CD14-positive monocyte (primary cell): ENCODE results near the gene PCDH7. TPM values are rescaled to one million over a fixed set of nuclear protein-coding genes. Genes with fewer than 3 reads are reported as not detected.

ENCODE experiments used
- DNase-seq, 3 donors: peaks; one replicate each; pipeline ENCODE4 v3.0.0-alpha.2; 2011 to 2022
- H2AFZ ChIP-seq: 2 replicates; pipeline ENCODE4 v1.6.0; 2012; ENCODE audit warnings: mild to moderate bottlenecking, low read depth, low read length, inconsistent platforms; ENCODE audit not compliant: insufficient read depth, poor library complexity, severe bottlenecking
- H3K27ac ChIP-seq, 2 donors: 1 replicate in 1 of 2; 2 replicates in 1 of 2; pipeline ENCODE4 v1.5.1; 2012 to 2013; ENCODE audit warnings: low read length in 2 of 2, control low read depth in 1 of 2, inconsistent platforms in 1 of 2, low read depth in 1 of 2, mild to moderate bottlenecking in 1 of 2
- H3K27me3 ChIP-seq, 2 donors: one replicate each; pipeline versions ENCODE4 v1.6.0 to v1.6.1; 2011 to 2013; ENCODE audit warnings: low read length in 2 of 2; ENCODE audit not compliant: control insufficient read depth in 2 of 2, insufficient read depth in 2 of 2
- H3K36me3 ChIP-seq, 2 donors: replicated peaks in 1 of 2; 1 replicate in 1 of 2; 2 replicates in 1 of 2; pipeline versions ENCODE4 v1.5.1 to v1.6.1; 2012 to 2013; ENCODE audit warnings: low read length in 2 of 2, control low read depth in 1 of 2, inconsistent platforms in 1 of 2, mild to moderate bottlenecking in 1 of 2; ENCODE audit not compliant: insufficient read depth in 2 of 2, control insufficient read depth in 1 of 2
- H3K4me1 ChIP-seq, 2 donors: 1 replicate in 1 of 2; 2 replicates in 1 of 2; pipeline versions ENCODE4 v1.5.1 to v1.6.1; 2012 to 2013; ENCODE audit warnings: low read length in 2 of 2, control low read depth in 1 of 2, inconsistent platforms in 1 of 2, mild to moderate bottlenecking in 1 of 2, moderate library complexity in 1 of 2; ENCODE audit not compliant: insufficient read depth in 2 of 2, control insufficient read depth in 1 of 2
- H3K4me2 ChIP-seq: replicated peaks from 2 replicates; pipeline ENCODE3; 2012; ENCODE audit warnings: low read length, moderate library complexity, mild to moderate bottlenecking; ENCODE audit not compliant: poor library complexity, severe bottlenecking; ENCODE audit errors: extremely low read depth
- H3K4me3 ChIP-seq, 3 experiments: fragments of 200-600 bp in 1 of 3; sonication (generic) in 1 of 3; replicated peaks in 1 of 3; 1 replicate in 2 of 3; 2 replicates in 1 of 3; pipeline ENCODE4 v1.5.1; 2011 to 2013; ENCODE audit warnings: low read length in 3 of 3, mild to moderate bottlenecking in 3 of 3, control low read depth in 2 of 3, low read depth in 2 of 3, inconsistent platforms in 1 of 3, moderate library complexity in 1 of 3
- H3K79me2 ChIP-seq: 2 replicates; pipeline ENCODE4 v1.6.0; 2012; ENCODE audit warnings: mild to moderate bottlenecking, control low read depth, inconsistent platforms, low read length, moderate library complexity; ENCODE audit not compliant: insufficient read depth
- H3K9ac ChIP-seq: 2 replicates; pipeline ENCODE4 v1.6.0; 2017; ENCODE audit warnings: low read length, mild to moderate bottlenecking; ENCODE audit not compliant: insufficient read depth, poor library complexity, severe bottlenecking
- H3K9me3 ChIP-seq, 2 donors: replicated peaks in 1 of 2; 1 replicate in 1 of 2; 2 replicates in 1 of 2; pipeline versions ENCODE4 v1.5.1 to v1.6.1; 2012 to 2013; ENCODE audit warnings: low read length in 2 of 2, control low read depth in 1 of 2; ENCODE audit not compliant: control insufficient read depth in 1 of 2, insufficient read depth in 1 of 2
- H4K20me1 ChIP-seq: 2 replicates; pipeline ENCODE4 v1.6.0; 2012; ENCODE audit warnings: mild to moderate bottlenecking, low read length, control low read depth, moderate library complexity; ENCODE audit not compliant: insufficient read depth
- H3K27ac Mint-ChIP-seq, 7 donors: one replicate each; pipeline ENCODE4 v1.8.0; 2020; ENCODE audit warnings: mild to moderate bottlenecking in 7 of 7, mixed read lengths in 7 of 7, moderate library complexity in 6 of 7, inconsistent platforms in 2 of 7
- H3K27me3 Mint-ChIP-seq, 3 donors: one replicate each; pipeline ENCODE4 v1.8.0; 2021 to 2022; ENCODE audit warnings: low read depth in 3 of 3, mild to moderate bottlenecking in 3 of 3, mixed read lengths in 3 of 3, moderate library complexity in 3 of 3, inconsistent platforms in 1 of 3
- H3K36me3 Mint-ChIP-seq, 2 donors: one replicate each; pipeline ENCODE4 v1.8.0; 2020; ENCODE audit warnings: mixed read lengths in 2 of 2, inconsistent platforms in 1 of 2, mild to moderate bottlenecking in 1 of 2
- H3K4me1 Mint-ChIP-seq: one replicate; pipeline ENCODE4 v1.8.0; 2020; ENCODE audit warnings: mild to moderate bottlenecking, mixed read lengths
- H3K4me3 Mint-ChIP-seq, 2 donors: one replicate each; pipeline ENCODE4 v1.8.0; 2020; ENCODE audit warnings: mild to moderate bottlenecking in 2 of 2, mixed read lengths in 2 of 2, moderate library complexity in 1 of 2
- H3K9me3 Mint-ChIP-seq, 7 donors: one replicate each; pipeline ENCODE4 v1.8.0; 2020 to 2022; ENCODE audit warnings: mixed read lengths in 7 of 7, mild to moderate bottlenecking in 6 of 7, moderate library complexity in 6 of 7, inconsistent platforms in 2 of 7
- WGBS: methylation state at CpG from one replicate; pipeline ENCODE4 v1.1.5; 2013; ENCODE audit warnings: missing lambda C conversion rate; ENCODE audit not compliant: insufficient coverage; 5-methylcytosine and 5-hydroxymethylcytosine counted together
- intact Hi-C, 2 donors: fragments of 100-400 bp; cut with micrococcal nuclease; formaldehyde crosslinking; loops; one replicate each; pipeline versions ENCODE4 v1.15.0 to v1.15.1; 2023
- polyA plus RNA-seq, 3 donors: library from polyadenylated mRNA; depleted of rRNA in 1 of 3; unstranded in 2 of 3; stranded (reverse) in 1 of 3; fragments of 300-500 nt in 2 of 3; fragments of >200 nt in 1 of 3; fragmentation: Illumina TruSeq in 2 of 3; gene quantifications; 1 replicate in 2 of 3; 2 replicates in 1 of 3; pipeline ENCODE4 v1.2.3, GENCODE V29; 2012 to 2021
- TF ChIP-seq, protein P1 (sequence below): fragments of 200-600 bp; IDR thresholded peaks from one replicate; pipeline ENCODE4 v1.8.0; 2022; ENCODE audit warnings: antibody characterized with exemption, mild to moderate bottlenecking

The PCDH7 gene
- polyA plus RNA-seq, 3 donors: not detected

DNA sequence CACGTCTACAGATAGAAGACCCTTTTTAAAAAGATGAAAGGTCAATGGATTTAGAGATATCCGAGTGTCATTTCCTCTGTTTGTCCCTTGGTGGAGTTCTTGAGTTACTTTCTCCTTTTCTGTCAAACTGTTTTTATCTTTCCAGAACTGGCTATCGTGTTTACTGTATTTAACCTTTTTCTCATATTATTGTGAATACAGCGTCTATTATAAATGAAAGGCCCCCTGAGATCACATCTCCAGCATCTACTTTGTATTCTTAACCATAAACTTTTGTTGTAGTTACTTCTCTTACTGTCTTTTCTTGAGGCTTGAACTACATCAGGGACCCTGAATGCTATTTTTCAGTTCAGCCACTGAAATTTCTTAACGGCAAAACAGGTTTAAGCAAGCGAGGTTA is 4.0 kb upstream of the PCDH7 start:
- Histone ChIP-seq H3K27ac (no peak overlapping the region), H3K4me3 (no peak overlapping the region), H3K4me2 (no peak overlapping the region), H4K20me1 (no peaks in the 10 kb centered on the region), H3K79me2 (no peaks in the 10 kb centered on the region), H3K9ac (no peak overlapping the region), H3K9me3 (peaks cover 2 to 16% of the 10 kb centered on the region in 2 donors), H3K36me3 (no peaks in the 10 kb centered on the region), H3K27me3 (peaks cover 41 to 65% of the 10 kb centered on the region in 2 donors), H2AFZ (no peak overlapping the region), H3K4me1 (peaks cover 4 to 11% of the 10 kb centered on the region in 2 donors)
- TF ChIP-seq, protein P1, sequence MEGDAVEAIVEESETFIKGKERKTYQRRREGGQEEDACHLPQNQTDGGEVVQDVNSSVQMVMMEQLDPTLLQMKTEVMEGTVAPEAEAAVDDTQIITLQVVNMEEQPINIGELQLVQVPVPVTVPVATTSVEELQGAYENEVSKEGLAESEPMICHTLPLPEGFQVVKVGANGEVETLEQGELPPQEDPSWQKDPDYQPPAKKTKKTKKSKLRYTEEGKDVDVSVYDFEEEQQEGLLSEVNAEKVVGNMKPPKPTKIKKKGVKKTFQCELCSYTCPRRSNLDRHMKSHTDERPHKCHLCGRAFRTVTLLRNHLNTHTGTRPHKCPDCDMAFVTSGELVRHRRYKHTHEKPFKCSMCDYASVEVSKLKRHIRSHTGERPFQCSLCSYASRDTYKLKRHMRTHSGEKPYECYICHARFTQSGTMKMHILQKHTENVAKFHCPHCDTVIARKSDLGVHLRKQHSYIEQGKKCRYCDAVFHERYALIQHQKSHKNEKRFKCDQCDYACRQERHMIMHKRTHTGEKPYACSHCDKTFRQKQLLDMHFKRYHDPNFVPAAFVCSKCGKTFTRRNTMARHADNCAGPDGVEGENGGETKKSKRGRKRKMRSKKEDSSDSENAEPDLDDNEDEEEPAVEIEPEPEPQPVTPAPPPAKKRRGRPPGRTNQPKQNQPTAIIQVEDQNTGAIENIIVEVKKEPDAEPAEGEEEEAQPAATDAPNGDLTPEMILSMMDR: no peak
- Mint-ChIP-seq H3K4me3 (peak overlapping the region in 1 of 2 donors; percentile 89), H3K27me3 (peaks cover 53 to 57% (median 56%) of the 10 kb centered on the region in 3 donors), H3K9me3 (peaks cover 0 to 27% (median 8%) of the 10 kb centered on the region in 7 donors), H3K4me1 (peaks cover 23% of the 10 kb centered on the region), H3K36me3 (peaks cover 2 to 3% of the 10 kb centered on the region in 2 donors), H3K27ac (no peak overlapping the region)
- no CpG with 5 or more reads among the region's 6 CpGs for WGBS
- DNase-seq: no peak
- intact Hi-C loops: no loop called here

DNA sequence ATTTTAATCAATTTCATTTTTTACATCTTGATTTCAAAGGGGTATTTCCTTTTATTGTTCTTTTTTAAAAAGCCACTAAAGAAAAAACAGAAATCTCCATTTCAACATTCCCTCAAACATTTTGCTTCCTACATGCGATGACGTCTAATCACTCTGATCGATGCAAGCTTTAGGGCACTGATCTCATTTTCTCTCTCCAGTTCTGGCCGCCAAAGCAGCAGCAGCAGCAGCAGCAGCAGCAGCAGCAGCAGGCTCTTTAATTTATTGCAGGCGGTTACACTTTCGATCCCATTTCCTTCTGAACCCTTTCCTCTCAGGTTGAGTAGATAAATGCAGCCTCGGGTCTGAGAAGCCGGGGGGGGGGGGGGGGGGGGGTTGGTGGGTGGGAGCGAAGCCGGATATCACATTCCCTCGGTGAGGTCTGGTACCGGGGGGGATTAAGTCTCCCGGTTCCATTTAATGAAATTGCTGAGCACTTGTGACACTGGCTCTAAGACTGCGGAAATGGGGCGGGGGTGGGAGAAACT is 3.4 kb upstream of the PCDH7 start:
- TF ChIP-seq, protein P1: no peak
- 0% methylated on average over 4 of the region's 15 CpGs for WGBS
- Mint-ChIP-seq H3K4me1 (peaks cover 27% of the 10 kb centered on the region), H3K9me3 (peaks cover 0 to 31% (median 8%) of the 10 kb centered on the region in 7 donors), H3K27me3 (peaks cover 58 to 62% (median 62%) of the 10 kb centered on the region in 3 donors), H3K4me3 (peak overlapping the region; percentile 68 to 89), H3K27ac (no peak overlapping the region), H3K36me3 (peaks cover 2 to 3% of the 10 kb centered on the region in 2 donors)
- peak overlapping the region in 2 of 3 experiments; percentile 26 to 64 for H3K4me3 ChIP-seq
- no peak overlapping the region for H2AFZ ChIP-seq
- H3K79me2 ChIP-seq: no peaks in the 10 kb centered on the region
- H3K4me2 ChIP-seq: peak overlapping the region; percentile 67
- H4K20me1 ChIP-seq: no peaks in the 10 kb centered on the region
- intact Hi-C loops: no loop called here
- no peak for DNase-seq
- H3K9me3 ChIP-seq: peaks cover 0 to 16% of the 10 kb centered on the region in 2 donors
- no peak overlapping the region for H3K27ac ChIP-seq
- peaks cover 45 to 71% of the 10 kb centered on the region in 2 donors for H3K27me3 ChIP-seq
- H3K9ac ChIP-seq: no peak overlapping the region
- peaks cover 4 to 11% of the 10 kb centered on the region in 2 donors for H3K4me1 ChIP-seq
- H3K36me3 ChIP-seq: no peaks in the 10 kb centered on the region
